GM12892 (cell line): Measurements from ENCODE around the gene FAM24B.

Experiments
- DNase-seq: peaks from one replicate; pipeline ENCODE4 v3.0.0; 2011; ENCODE audit not compliant: insufficient read length
- FAIRE-seq: peaks from 2 replicates; lab custom pipeline; 2011; peaks lifted over from hg19 to GRCh38; lab: Jason Lieb, UNC
- POLR2A ChIP-seq: IDR thresholded peaks from 2 replicates; pipeline ENCODE4 v1.6.1; 2011; ENCODE audit warnings: low read depth, low read length, control low read depth
- POLR2AphosphoS5 ChIP-seq: IDR thresholded peaks from 2 replicates; pipeline ENCODE4 v1.6.1; 2011; ENCODE audit warnings: low read depth, low read length, control low read depth
- TAF1 ChIP-seq: IDR thresholded peaks from 2 replicates; pipeline ENCODE4 v1.6.1; 2011; ENCODE audit warnings: low read depth, mild to moderate bottlenecking, control low read depth, low read length, borderline replicate concordance

FAM24B gene

GRCh38 chr10:122835908-122836307 lies 43.5 kb downstream of the FAM24B start:
- FAIRE-seq (no peak), DNase-seq (no peak)
- TF ChIP-seq POLR2A, result no peak
- TF ChIP-seq POLR2AphosphoS5, result no peak
- TF ChIP-seq TAF1, result no peak

- no peak for TF ChIP-seq POLR2A
- no peak for TF ChIP-seq POLR2AphosphoS5
- TF ChIP-seq TAF1, result no peak
- DNase-seq (no peak), FAIRE-seq (no peak)
Observed at GRCh38 chr10:122830965-122831353, 48.4 kb downstream of the FAM24B start.

DNA sequence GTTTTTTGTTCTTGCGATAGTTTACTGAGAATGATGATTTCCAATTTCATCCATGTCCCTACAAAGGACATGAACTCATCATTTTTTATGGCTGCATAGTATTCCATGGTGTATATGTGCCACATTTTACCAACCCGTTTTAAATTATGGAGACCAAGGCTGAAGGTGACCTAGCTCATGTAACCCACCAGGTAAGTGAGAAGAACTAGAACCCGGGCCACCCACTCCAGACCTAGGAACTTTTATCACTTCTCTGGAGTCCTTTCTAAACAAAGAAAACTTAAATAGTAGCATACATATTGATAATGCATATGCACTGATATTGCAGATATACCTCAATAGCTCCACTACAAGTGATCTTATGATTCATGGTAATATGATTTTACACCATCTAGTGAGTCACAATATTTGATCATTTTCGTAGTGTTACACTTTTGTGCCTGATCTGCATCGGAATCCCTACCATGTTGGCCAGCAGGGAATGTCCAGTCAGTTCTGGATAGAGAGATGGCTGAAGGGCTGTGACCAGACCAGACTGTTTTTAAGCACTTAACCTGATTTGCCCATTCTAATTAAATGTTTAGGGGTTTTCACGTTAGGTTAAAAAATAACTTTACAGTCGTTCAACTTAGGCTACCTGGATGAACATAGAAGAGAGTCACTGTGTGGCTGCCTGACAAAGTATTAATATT lies 49.0 kb downstream of the FAM24B start:
- TF ChIP-seq TAF1 (no peak), POLR2AphosphoS5 (no peak), POLR2A (no peak)
- DNase-seq (no peak), FAIRE-seq (no peak)

DNA sequence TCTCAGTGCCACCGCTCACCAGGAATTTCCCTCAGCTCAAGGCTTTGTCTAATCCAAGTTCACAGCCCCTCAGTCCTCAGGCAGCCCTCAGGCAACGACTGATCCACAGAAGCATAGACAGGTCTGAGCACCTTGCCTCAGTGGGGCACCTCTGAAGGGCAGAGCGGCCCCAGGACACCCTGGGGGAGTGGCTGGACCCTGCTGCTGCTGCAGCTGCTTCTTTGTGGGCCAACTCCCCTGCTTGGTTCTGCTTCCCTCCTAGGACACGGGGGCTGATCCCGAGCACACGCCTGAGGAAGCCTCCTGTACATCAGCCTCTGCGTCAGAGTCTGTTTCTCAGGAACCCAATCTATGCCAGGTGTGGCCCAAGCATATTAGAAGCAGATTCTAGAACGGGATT lies 49.9 kb downstream of the FAM24B start:
- TF ChIP-seq POLR2A, result no peak
- TF ChIP-seq POLR2AphosphoS5, result no peak
- TF ChIP-seq TAF1, result no peak
- no peak for DNase-seq
- FAIRE-seq, result no peak

GRCh38 chr10:122828716-122829255 lies 50.6 kb downstream of the FAM24B start:
- FAIRE-seq (no peak), DNase-seq (no peak)
- TF ChIP-seq POLR2AphosphoS5 (no peak), TAF1 (no peak), POLR2A (no peak)

GRCh38 chr10:122827302-122827701 lies 52.1 kb downstream of the FAM24B start:
- DNase-seq (no peak), FAIRE-seq (no peak)
- TF ChIP-seq POLR2A (no peak), TAF1 (no peak), POLR2AphosphoS5 (no peak)

- no peak for TF ChIP-seq TAF1
- TF ChIP-seq POLR2A, result no peak
- TF ChIP-seq POLR2AphosphoS5, result no peak
- FAIRE-seq, result no peak
- no peak for DNase-seq
Observed at GRCh38 chr10:122822973-122823690, 56.2 kb downstream of the FAM24B start.

- no peak for FAIRE-seq
- TF ChIP-seq POLR2AphosphoS5, result no peak
- TF ChIP-seq TAF1, result no peak
- no peak for TF ChIP-seq POLR2A
- DNase-seq, result no peak
Observed at GRCh38 chr10:122821808-122822207, 57.6 kb downstream of the FAM24B start.

GRCh38 chr10:122815458-122815857 lies 63.9 kb downstream of the FAM24B start:
- no peak for DNase-seq
- TF ChIP-seq TAF1 (no peak), POLR2A (no peak), POLR2AphosphoS5 (no peak)
- no peak for FAIRE-seq

DNA sequence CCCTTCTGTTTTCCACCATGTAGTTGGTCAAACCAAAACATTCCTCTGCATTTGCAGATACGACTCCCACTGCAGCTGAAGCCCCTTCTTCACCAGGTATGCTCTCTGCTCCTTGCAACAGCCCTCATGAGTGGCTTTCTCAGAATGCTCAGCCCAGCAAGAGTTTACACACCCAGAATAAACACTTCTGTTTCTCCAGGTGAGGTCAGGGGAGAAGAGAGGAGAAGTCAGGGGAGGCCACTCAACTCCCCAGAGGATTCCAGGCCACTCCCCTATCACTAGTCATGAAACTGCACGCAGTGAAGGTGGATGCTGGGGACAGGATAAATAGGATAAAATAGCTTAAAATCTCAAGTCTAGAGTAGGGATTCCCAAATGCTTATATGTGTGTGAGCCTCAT lies 64.9 kb downstream of the FAM24B start:
- FAIRE-seq, result no peak

DNA sequence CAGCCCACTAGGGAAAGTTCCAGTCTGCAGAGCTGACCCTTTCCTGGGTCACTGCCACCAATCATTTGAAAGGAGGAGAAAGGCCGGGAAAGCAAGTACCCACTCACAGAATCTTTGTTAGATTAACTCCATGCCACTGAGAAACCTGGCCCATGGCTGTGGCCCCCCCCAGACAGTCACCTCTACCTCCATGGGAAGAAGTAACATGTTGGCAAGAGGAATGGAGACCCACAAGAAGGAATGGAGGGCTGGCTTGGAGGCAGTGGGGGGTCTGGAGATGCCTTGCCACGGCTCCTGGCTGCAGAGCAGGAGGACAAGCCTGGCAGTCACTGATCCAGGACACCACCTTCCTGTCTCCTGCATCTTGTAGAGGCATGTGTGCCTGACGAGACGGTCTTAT lies 66.6 kb downstream of the FAM24B start:
- no peak for FAIRE-seq

More for the DNA sequence above, 64.9 kb downstream of the FAM24B start:
- DNase-seq, result no peak
- no peak for TF ChIP-seq POLR2AphosphoS5
- no peak for TF ChIP-seq POLR2A
- TF ChIP-seq TAF1, result no peak

GRCh38 chr10:122802282-122802681 lies 77.1 kb downstream of the FAM24B start:
- DNase-seq (no peak), FAIRE-seq (no peak)
- TF ChIP-seq POLR2A (no peak), POLR2AphosphoS5 (no peak), TAF1 (no peak)

More for the DNA sequence above, 66.6 kb downstream of the FAM24B start:
- no peak for TF ChIP-seq POLR2A
- TF ChIP-seq TAF1, result no peak
- DNase-seq, result no peak
